MCF 10A (cell line): Measurements from ENCODE around the gene ATP6V0A1. TPM values are rescaled to one million over a fixed set of nuclear protein-coding genes. Genes with fewer than 3 reads are reported as not detected.
A peak's percentile ranks its signal among the peaks of the same experiment; 100 is the strongest.
"Not testable (repeated sequence)": the region's sequence is repeated elsewhere in the genome, so short reads cannot be mapped to it uniquely, and the experiment has no call there.

Experiments used
- BruUV-seq: library from RNA; stranded (reverse); fragments of 400-500 nt; replicated peaks from 2 replicates; lab custom pipeline; 2021; lab: Mats Ljungman, UMichigan
- CTCF ChIA-PET: fragments of 300-600 bp; sonication (Branson Sonifier 250); formaldehyde crosslinking; extraction: SDS; loops from one replicate; lab custom pipeline; 2021; ENCODE audit warnings: antibody characterized with exemption, inconsistent platforms; lab: Yijun Ruan, JAX
- POLR2A ChIA-PET: fragments of 300-600, 350-650 bp; sonication (Branson Sonifier 250); formaldehyde crosslinking; extraction: SDS; loops from one replicate; lab custom pipeline; 2020; ENCODE audit warnings: antibody characterized with exemption, inconsistent platforms; lab: Yijun Ruan, JAX
- DNase-seq: peaks from one replicate; pipeline ENCODE4 v3.0.0-alpha.2; 2018; ENCODE audit not compliant: unreplicated experiment
- H3K27ac Mint-ChIP-seq: one replicate; pipeline ENCODE4 v1.8.0; 2022; ENCODE audit warnings: mild to moderate bottlenecking, low read depth, mixed read lengths; ENCODE audit not compliant: unreplicated experiment
- H3K27me3 Mint-ChIP-seq: one replicate; pipeline ENCODE4 v1.8.0; 2022; ENCODE audit warnings: mixed read lengths; ENCODE audit not compliant: insufficient read depth, unreplicated experiment
- H3K36me3 Mint-ChIP-seq: one replicate; pipeline ENCODE4 v1.8.0; 2022; ENCODE audit warnings: mild to moderate bottlenecking, moderate library complexity, mixed read lengths; ENCODE audit not compliant: insufficient read depth, unreplicated experiment
- H3K4me1 Mint-ChIP-seq: one replicate; pipeline ENCODE4 v1.8.0; 2022; ENCODE audit warnings: mixed read lengths; ENCODE audit not compliant: insufficient read depth, unreplicated experiment
- H3K4me3 Mint-ChIP-seq: one replicate; pipeline ENCODE4 v1.8.0; 2022; ENCODE audit warnings: mild to moderate bottlenecking, moderate library complexity, mixed read lengths; ENCODE audit not compliant: unreplicated experiment
- H3K9me3 Mint-ChIP-seq: one replicate; pipeline ENCODE4 v1.8.0; 2022; ENCODE audit warnings: mixed read lengths; ENCODE audit not compliant: unreplicated experiment
- CTCF ChIP-seq: fragments of 200-600 bp; IDR thresholded peaks from one replicate; pipeline ENCODE4 v1.8.0; 2022; ENCODE audit warnings: antibody characterized with exemption, mild to moderate bottlenecking; ENCODE audit not compliant: unreplicated experiment
- intact Hi-C: fragments of 100-400 bp; cut with micrococcal nuclease; formaldehyde crosslinking; loops from 2 replicates; pipeline ENCODE4 v1.14.1; 2022
- total RNA-seq: library from RNA; stranded (reverse); gene quantifications from 2 replicates; pipeline ENCODE4 v1.2.3, GENCODE V29; 2022

ATP6V0A1 gene
- total RNA-seq, 1 experiment from 2014 or later = 56.0 TPM

- H3K27me3 Mint-ChIP-seq = no peaks in the 10 kb centered on the region
- intact Hi-C loops = no loop called here
Measured at GRCh38 chr17:42547698-42548069, 89.0 kb downstream of the ATP6V0A1 start.

GRCh38 chr17:42548070-42548837 is 89.6 kb downstream of the ATP6V0A1 start:
- ChIA-PET CTCF (interaction anchor here (0.6 to 1.4 kb wide), 4 partner anchors 12 to 368 kb away, joined by 3 to 4 read pairs (median 3); partner anchors contain the start of gene NAGLU), POLR2A (interaction anchor here (0.7 kb wide), 2 partner anchors 9 to 18 kb away, joined by 3 read pairs; no protein-coding TSS in a partner anchor)
- no peaks in the 10 kb centered on the region for H3K27me3 Mint-ChIP-seq
- intact Hi-C loops = no loop called here
- H3K4me3 Mint-ChIP-seq = peak overlapping the region; percentile 31
- H3K9me3 Mint-ChIP-seq = no peaks in the 10 kb centered on the region
- H3K4me1 Mint-ChIP-seq = peaks cover 2% of the 10 kb centered on the region
- H3K36me3 Mint-ChIP-seq = peaks cover 20% of the 10 kb centered on the region
- peak; percentile 68 for DNase-seq
- no peak overlapping the region for H3K27ac Mint-ChIP-seq
- no TSS peak for BruUV-seq
- no peak for TF ChIP-seq CTCF

More at GRCh38 chr17:42547698-42548069, 89.0 kb downstream of the ATP6V0A1 start:
- ChIA-PET CTCF (interaction anchor here (0.7 to 1.4 kb wide), 2 partner anchors 12 to 16 kb away, joined by 3 read pairs; partner anchors contain the start of gene NAGLU), POLR2A (interaction anchor here (0.7 kb wide), 1 partner anchor 9 kb away, joined by 3 read pairs; no protein-coding TSS in a partner anchor)
- TF ChIP-seq CTCF = no peak
- Mint-ChIP-seq H3K36me3 (peaks cover 25% of the 10 kb centered on the region), H3K9me3 (no peaks in the 10 kb centered on the region), H3K4me1 (no peaks in the 10 kb centered on the region), H3K27ac (no peak overlapping the region), H3K4me3 (no peak overlapping the region)
- BruUV-seq = no TSS peak
- no peak for DNase-seq

- H3K9me3 Mint-ChIP-seq = no peaks in the 10 kb centered on the region
- no TSS peak for BruUV-seq
- CTCF ChIA-PET = no interaction called here
- H3K4me3 Mint-ChIP-seq = no peak overlapping the region
- H3K4me1 Mint-ChIP-seq = peaks cover 6% of the 10 kb centered on the region
- no peak for DNase-seq
- no peak overlapping the region for H3K27ac Mint-ChIP-seq
- intact Hi-C loops = no loop called here
- no peak for TF ChIP-seq CTCF
- peaks cover 20% of the 10 kb centered on the region for H3K36me3 Mint-ChIP-seq
- no peaks in the 10 kb centered on the region for H3K27me3 Mint-ChIP-seq
- POLR2A ChIA-PET = no interaction called here
Measured at GRCh38 chr17:42548993-42549755, 90.5 kb downstream of the ATP6V0A1 start.

- CTCF ChIA-PET = interaction anchor here (0.7 kb wide), 2 partner anchors 138 to 861 kb away, joined by 3 read pairs; no protein-coding TSS in a partner anchor
- intact Hi-C loops, H3K27me3 Mint-ChIP-seq, H3K9me3 Mint-ChIP-seq, BruUV-seq, DNase-seq, H3K4me1 Mint-ChIP-seq: not testable (repeated sequence)
- POLR2A ChIA-PET = interaction anchor here (2.4 to 3.1 kb wide), 4 partner anchors 17 to 131 kb away, joined by 17 to 38 read pairs (median 25); partner anchors contain the start of genes CAVIN1, NAGLU and PSMC3IP
- Mint-ChIP-seq H3K4me3 (peak within 1 kb of the TSS; percentile 91), H3K36me3 (peaks cover 10% of the 10 kb centered on the region), H3K27ac (peak within 1 kb of the TSS; percentile 89)
Measured at GRCh38 chr17:42552736-42553135, 94.1 kb downstream of the ATP6V0A1 start, which contains the start of gene HSD17B1. HSD17B1 (plus strand) TSS chr17:42552923; CDS start chr17:42552934, 11 bp downstream.
